ENCODE measurements around the gene SRL.

DNA sequence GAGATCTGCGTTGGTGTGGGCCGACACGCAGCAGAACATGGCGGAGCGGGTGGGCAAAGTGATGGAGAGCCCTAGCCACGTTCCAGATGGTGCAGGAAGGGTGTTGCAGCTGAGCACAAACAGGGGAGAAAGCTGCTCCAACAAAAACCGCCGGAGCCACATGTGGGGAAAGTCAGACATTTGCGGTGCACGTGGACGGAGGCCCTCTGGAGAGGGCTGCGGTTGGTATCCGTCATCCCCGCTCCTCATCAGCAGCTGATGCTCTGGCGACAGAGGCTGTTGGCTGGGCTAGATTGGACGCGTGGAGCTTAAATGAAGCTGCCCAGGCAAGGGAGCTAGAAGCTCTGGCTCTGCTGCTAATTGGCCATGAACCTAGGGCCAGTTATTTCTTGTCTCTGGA, 82.2 kb downstream of the SRL start:
- no peak for TF ChIP-seq CTCF (IDR thresholded peaks at IDR 0.05)
- no peak for TF ChIP-seq POLR2A (IDR thresholded peaks at IDR 0.05)

All from body of pancreas (tissue), 4 donors.